OCI-LY1 (cell line): Measurements from ENCODE around the gene RASGEF1C.

ENCODE experiments used
- EZH2 ChIP-seq: fragments of 200-600 bp; sonication (generic), shearing (Covaris generic); IDR thresholded peaks from 2 replicates; pipeline ENCODE4 v1.8.0; 2017; ENCODE audit warnings: borderline replicate concordance, mixed run types, mild to moderate bottlenecking, antibody characterized with exemption, low read length, moderate library complexity, mixed read lengths
- TF ChIP-seq, protein P1 (sequence below): fragments of 200-600 bp; sonication (generic), shearing (Covaris generic); IDR thresholded peaks from 2 replicates; pipeline ENCODE4 v1.5.1; 2017; ENCODE audit warnings: mild to moderate bottlenecking, antibody characterized with exemption, low read length, moderate library complexity, mixed read lengths

- TF ChIP-seq, protein P1, sequence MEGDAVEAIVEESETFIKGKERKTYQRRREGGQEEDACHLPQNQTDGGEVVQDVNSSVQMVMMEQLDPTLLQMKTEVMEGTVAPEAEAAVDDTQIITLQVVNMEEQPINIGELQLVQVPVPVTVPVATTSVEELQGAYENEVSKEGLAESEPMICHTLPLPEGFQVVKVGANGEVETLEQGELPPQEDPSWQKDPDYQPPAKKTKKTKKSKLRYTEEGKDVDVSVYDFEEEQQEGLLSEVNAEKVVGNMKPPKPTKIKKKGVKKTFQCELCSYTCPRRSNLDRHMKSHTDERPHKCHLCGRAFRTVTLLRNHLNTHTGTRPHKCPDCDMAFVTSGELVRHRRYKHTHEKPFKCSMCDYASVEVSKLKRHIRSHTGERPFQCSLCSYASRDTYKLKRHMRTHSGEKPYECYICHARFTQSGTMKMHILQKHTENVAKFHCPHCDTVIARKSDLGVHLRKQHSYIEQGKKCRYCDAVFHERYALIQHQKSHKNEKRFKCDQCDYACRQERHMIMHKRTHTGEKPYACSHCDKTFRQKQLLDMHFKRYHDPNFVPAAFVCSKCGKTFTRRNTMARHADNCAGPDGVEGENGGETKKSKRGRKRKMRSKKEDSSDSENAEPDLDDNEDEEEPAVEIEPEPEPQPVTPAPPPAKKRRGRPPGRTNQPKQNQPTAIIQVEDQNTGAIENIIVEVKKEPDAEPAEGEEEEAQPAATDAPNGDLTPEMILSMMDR: no peak
- TF ChIP-seq EZH2: no peak
Observed at GRCh38 chr5:180250329-180250728, 41.3 kb upstream of the RASGEF1C start.
